NCI-H82 (cell line): ENCODE data around the gene OTOS.

Experiments
- DNase-seq: peaks from one replicate; lab custom pipeline; 2025; lab: John Stamatoyannopoulos, UW

Gene OTOS

DNA sequence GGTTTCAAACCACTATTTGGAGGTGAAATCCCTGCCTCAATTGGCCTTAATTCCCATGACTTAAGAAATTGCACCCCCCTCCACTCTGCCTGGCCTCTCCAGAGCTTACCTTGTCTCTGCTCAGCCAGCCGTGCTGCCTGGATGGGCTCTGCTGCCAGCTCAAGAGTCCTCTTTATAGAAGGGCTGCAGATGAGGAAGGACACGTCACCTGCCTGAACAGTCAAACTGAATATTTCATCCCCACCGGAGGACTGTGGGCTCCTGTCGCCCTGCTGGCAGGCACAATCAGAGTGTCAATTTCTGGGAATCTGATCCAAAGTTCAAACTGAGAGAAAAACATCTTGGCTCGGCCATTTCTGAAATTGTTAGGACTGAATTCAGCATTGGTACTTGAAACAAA, at the start of gene OTOS:
Gene OTOS (minus strand): TSS at position 148 of the 400 bp plus-strand sequence. CDS start 332 bp downstream, outside the sequence.
- no peak for DNase-seq

- no peak for DNase-seq
These were observed 49.2 kb upstream of the OTOS start for GRCh38 chr2:240189686-240190085.

DNA sequence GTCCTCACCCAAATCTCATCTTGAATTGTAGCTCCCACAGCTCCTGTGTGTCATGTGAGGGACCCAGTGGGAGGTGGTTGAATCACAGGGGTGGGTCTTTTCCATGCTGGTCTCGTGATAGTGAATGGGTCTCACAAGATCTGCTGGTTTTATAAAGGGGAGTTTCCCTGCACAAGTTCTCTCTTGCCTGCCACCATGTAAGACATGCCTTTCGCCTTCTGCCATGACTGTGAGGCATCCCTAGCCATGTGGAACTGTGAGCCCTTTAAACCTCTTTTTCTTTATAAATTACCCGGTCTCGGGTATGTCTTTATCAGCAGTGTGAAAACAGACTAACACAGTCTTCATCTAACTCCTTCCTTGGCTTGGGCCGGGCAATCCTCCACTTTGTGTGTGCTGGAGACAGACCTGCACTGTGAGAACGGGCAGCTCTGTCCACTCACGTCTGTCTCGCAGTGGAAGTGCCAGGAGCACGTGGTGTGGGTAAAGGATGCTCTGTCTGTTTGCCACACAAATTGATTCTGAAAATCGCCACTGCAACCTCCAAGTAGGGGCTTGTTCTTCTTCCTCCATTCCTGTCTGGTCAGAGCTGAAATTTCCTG, 47.6 kb upstream of the OTOS start:
- no peak for DNase-seq

DNA sequence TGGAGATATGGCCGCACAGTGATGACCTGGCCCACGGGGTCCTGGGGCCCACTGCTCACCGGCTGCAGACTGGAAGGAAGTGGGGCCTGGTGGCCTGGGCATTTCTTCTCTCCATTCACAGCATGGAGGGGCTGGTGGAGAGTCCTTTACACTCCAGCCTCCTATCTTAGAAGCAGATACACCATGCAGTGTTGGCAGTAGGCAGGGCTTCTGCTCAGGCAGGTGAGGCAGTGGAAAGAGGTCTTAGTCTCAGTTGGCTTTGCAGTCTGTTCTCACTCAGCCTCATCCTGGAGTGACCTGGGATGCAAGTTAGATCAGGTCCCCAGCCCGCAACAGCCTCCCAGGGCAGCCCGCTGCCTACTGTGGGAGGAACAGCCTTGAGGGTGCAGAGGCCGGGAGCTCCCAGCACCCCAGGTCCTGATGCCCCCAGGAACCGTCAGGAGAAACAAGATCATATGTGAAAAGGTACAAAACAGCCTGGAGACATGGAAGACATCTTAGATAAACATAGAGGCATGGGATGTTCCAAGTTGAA, 45.8 kb upstream of the OTOS start:
- no peak for DNase-seq

DNA sequence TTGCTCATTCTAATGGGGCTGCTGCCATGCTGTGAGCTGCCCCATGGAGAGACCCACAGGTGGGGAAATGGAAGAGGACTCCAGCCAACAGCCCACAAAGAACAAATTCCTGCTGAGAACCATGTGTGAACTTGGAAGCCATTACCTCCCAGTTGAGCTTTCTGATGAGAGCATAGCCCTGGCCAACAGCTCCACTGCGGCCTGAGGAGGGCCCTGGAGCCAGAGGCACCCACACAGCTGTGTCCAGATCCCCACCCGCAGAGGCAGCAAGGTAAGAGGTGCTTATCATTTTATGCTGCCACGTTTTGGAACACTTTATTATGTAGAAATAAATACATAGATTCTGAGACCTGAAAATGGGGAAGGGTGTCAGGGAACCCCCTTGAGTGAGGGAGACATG, 44.2 kb upstream of the OTOS start:
- no peak for DNase-seq

DNA sequence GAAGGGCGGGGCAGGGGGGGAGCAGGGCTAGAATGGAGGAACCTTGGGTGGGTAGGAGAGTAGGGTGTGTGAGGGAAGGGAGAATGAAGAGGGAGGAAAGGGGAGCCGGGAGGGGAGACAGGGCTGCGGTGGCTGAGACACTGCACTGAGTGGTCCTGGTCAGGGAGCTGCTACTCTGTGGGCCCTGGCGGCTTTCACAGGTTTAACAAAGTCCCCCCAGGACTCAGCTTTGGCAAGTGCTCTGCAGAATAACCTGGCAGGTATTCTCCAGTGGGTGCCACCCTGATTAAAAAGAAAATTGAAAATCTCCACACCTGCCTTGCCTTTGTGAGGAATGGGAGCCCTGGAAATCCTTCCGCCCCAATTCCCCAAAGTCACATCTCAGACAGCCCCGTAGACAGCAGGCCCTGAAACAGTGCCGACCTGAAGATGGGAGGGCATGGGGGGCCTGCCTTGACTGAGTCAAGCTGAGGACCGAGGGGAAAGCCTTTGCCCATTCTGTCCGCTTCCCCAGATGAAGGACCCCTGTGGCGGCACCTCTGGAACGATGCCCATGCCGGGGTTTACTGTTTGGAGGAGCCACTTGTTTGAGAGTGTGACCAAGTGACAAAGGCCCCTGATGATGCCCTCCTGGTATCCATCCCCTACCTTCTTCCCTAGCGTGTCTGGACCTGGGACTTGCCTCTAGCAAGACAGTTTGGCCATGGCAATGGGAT, 43.6 kb upstream of the OTOS start:
- DNase-seq: no peak

DNA sequence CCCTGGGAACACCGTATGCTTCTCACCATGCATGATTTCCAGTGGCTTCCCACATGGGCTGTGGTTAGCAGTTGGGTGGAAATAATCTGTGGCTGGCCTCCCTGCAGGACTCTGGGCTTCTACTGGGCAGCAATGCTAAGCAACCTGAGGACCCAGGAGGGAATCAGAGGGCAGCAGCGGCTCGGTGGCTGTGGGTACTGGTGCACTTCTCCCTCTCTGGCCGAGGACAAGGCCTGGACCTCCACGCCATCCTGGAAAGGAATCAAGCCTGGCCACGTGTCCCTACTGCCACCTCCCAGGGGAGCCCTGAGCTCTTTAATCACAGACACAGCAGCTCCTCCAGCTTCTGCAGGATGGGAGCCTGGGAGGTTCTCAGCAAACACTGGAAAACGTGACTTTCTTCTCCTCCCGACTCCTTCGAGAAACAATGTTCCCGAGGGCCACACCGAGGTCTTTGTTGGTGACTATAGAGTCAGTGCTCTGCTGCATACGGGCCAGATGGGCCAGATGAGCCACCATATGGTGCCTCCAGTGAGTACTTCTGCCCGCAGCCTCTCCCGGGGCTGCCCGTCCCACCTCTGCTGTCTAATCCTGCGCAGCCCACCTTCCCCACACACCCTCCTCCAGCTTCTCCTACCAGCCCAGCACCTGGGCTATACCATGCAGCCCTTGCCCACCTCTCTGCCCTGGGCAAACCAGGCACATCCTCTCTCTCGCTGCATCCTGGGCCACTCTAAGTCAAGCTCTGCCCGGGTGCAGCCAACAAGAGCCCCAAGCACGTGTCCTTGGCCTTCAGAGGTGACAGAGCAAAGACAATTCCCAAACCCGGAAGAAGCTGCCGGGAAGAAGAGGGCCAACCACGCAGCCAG, 42.8 kb upstream of the OTOS start:
- DNase-seq: peak; percentile 89

DNA sequence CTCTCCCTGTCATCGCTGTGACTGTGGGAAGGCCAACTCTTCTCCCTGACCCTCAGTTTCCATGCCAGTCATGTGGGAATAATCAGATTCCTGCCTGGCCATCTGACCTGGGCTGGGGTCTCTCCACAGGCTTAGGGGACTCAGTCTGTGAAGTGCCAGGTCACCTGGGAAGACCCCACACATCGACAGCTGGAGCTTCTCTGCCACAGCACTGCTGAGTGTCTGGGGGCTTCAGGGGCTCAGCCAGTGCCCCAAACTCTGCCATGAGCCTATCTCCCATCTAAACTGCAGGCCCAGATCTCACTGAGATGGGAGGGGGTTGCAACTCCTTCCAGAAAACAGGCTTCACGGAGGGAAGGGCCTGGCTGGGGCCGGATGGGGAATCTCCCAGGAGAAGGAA, 42.0 kb upstream of the OTOS start:
- DNase-seq: no peak

- DNase-seq: no peak
These were observed 41.5 kb upstream of the OTOS start for GRCh38 chr2:240182001-240182400.

- no peak for DNase-seq
These were observed 39.6 kb upstream of the OTOS start for GRCh38 chr2:240179941-240180666.

DNA sequence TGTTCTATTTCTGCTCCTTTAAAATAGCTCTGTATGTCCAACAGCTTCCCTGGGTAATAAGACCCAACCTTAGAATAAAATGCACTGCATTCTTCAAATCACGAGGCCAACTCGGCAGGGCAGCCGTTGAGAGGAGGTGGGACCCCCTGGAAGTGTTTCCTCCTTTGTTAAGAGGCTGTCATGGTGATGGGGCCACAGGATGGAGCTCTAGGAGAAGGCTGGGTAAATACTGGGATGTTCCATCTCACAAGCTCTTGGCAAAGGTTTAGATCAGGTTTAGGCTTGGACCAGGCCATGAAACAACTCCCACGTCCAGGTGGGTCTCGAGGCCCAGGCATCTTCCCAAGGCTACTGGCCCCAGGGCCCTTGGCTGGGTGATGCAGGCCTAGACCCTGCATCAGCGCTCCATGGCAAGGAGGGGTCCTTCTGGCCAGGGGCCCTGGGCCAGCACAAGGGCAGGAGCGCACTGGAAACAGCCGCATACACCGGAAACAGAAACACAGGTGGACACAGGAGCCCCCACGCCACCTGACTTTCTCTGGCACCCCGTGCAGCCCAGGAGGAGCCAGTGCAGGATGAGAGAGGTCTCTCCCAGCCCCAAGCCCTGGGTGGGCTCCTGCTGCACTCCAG, 38.8 kb upstream of the OTOS start:
- DNase-seq: no peak

DNA sequence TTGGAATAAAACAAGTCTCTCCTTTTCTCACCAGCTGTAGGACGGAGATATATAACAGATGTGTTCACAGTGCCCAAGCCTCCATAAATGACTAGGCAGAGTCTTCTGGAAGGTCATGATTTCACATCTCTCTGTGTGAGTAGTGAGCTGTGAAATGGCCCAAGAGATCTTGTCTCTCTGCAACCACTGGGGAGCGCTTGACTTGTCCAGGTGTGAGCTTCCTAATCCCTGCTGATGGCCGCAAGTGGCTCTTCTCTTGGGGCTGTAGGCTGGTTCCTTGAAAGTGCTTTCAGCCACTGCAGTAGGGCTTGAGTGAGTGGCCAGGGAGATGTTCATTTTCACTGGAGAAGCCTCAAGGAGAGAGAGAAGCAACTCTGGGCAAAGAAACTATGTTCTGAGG, 38.1 kb upstream of the OTOS start:
- peak; percentile 54 for DNase-seq

- no peak for DNase-seq
These were observed 34.0 kb upstream of the OTOS start for GRCh38 chr2:240174496-240174895.

GRCh38 chr2:240172071-240172895, 31.8 kb upstream of the OTOS start:
- DNase-seq: no peak

DNA sequence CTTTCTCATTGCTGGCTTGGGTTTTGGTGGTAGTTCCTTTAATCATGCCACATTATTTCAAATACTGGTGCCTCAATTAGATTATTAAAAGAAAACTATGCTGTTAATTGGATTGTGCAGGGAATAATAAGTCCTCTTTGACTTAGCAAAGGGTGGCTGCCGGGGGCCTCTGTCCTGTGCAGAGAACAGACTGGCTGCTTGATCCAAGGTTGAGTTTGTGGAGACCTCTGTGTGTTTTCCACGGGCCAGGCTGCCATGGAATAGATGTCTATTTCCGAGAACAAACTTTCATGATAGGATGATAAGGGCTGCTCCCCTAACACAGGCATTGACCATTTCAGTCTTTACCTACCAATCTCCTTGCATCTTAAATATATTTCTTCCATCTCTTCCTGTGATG, 30.4 kb upstream of the OTOS start:
- peak; percentile 60 for DNase-seq

DNA sequence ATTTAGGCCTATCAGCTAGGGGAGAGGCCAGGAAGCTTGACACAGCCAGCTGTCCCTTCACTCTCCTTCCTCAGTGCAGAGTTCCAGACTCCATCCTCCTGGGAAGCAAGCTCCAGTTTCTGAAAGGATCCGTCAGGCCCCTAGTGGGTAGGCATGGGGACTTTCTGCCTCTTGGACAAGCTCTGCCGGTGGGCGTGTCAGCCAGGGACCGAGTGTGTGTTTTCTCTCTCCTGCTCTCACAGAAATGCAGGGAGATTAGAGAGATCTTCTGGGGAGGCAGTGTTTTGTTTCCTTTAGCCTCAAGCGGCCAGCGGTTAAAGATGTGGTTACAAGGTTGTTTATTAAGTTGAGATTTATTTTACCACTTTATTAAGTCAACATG, 29.9 kb upstream of the OTOS start:
- DNase-seq: peak; percentile 75

GRCh38 chr2:240169486-240170353, 29.3 kb upstream of the OTOS start:
- no peak for DNase-seq

DNA sequence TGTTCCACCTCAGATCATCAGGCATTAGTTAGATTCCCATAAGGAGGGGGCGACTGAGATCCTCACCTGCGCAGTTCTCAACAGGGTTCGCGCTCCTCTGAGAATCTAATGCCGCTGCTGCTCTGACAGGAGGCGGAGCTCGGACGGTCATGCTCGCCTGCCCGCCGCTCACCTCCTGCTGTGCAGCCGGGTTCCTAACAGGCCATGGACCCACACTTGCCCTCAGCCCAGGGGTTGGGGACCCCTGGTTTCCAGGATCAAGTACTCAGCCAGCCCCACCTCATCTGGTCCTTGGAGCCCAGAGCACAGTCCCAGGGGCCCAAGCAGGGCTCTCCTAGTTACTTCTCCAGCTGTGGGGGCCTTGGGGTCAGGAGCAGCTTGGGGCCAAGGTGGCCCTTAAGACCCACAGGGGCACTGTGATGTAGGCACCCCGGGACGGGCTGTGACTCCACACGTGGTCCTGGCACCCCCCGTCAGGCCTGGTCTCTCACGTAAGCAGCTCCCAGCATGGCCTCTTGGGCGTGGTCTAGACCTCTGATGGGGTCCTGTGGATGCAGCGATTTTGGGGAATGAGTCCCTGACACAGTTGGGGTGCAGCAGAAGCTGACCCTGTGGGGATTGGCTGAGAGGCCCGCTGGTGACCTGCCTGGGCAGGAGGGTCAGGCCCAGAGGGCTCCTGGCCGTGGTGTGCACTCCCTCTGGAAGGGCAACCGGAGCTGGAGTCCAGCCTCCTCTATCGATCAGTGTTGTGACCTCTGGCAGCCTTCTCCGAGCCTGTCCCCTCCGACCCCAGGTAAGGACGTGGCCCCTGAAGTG, 28.3 kb upstream of the OTOS start:
- DNase-seq: no peak

- no peak for DNase-seq
These were observed 27.6 kb upstream of the OTOS start for GRCh38 chr2:240168041-240168440.
